T-helper 2 cell treated with Interferon-gamma antibody and Interleukin-4, amounts not matched to agents 5 μg/mL and 100 μg/mL, for 36 hours (primary cell): ENCODE data around the gene MORC4.
"Not testable (repeated sequence)": the region's sequence is repeated elsewhere in the genome, so short reads cannot be mapped to it uniquely, and the experiment has no call there.

Experiments used
- DNase-seq: peaks from one replicate; pipeline ENCODE4 v3.0.0; 2021; ENCODE audit warnings: low spot score
- H3K27ac Mint-ChIP-seq: one replicate; pipeline ENCODE4 v1.8.0; 2021; ENCODE audit warnings: mild to moderate bottlenecking, mixed read lengths
- H3K27me3 Mint-ChIP-seq: one replicate; pipeline ENCODE4 v1.8.0; 2021; ENCODE audit warnings: low read depth, mixed read lengths
- H3K36me3 Mint-ChIP-seq: one replicate; pipeline ENCODE4 v1.8.0; 2021; ENCODE audit warnings: low read depth, mixed read lengths
- H3K4me1 Mint-ChIP-seq: one replicate; pipeline ENCODE4 v1.8.0; 2021; ENCODE audit warnings: low read depth, mixed read lengths
- H3K4me3 Mint-ChIP-seq: one replicate; pipeline ENCODE4 v1.8.0; 2022; ENCODE audit warnings: mild to moderate bottlenecking, moderate library complexity, mixed read lengths
- H3K9me3 Mint-ChIP-seq: one replicate; pipeline ENCODE4 v1.8.0; 2021; ENCODE audit warnings: mixed read lengths

MORC4 gene

DNA sequence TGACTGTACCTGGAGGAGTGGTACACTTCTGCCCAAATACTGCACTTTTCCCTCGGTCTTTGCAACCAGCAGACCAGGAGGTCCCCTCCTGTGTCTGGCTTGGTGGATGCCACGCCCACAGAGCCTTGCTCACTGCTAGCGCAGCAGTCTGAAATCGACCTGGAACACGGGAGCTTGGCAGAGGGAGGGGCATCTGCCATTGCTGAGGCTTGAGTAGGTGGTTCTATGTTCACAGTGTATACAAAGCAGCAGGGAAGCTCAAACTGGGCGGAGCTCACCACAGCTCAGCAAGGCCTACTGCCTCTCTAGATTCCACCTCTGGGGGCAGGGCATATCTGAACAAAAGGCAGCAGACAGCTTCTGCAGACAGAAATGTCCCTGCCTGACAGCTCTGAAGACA lies 33.5 kb downstream of the MORC4 start:
- DNase-seq, H3K36me3 Mint-ChIP-seq, H3K4me1 Mint-ChIP-seq, H3K27ac Mint-ChIP-seq, H3K27me3 Mint-ChIP-seq, H3K4me3 Mint-ChIP-seq, H3K9me3 Mint-ChIP-seq: not testable (repeated sequence)

- no peak for DNase-seq
- H3K4me3 Mint-ChIP-seq, result no peak overlapping the region
- H3K4me1 Mint-ChIP-seq, result no peaks in the 10 kb centered on the region
- H3K36me3 Mint-ChIP-seq, result peaks cover 6% of the 10 kb centered on the region
- no peaks in the 10 kb centered on the region for H3K27me3 Mint-ChIP-seq
- H3K27ac Mint-ChIP-seq, result no peak overlapping the region
- peaks cover 6% of the 10 kb centered on the region for H3K9me3 Mint-ChIP-seq
Observed at GRCh38 chrX:106964290-106964689, 35.7 kb downstream of the MORC4 start.

GRCh38 chrX:106963111-106963510 lies 36.9 kb downstream of the MORC4 start:
- Mint-ChIP-seq H3K4me3 (no peak overlapping the region), H3K9me3 (no peaks in the 10 kb centered on the region), H3K4me1 (no peaks in the 10 kb centered on the region), H3K27ac (no peak overlapping the region), H3K27me3 (no peaks in the 10 kb centered on the region), H3K36me3 (no peaks in the 10 kb centered on the region)
- DNase-seq, result no peak

GRCh38 chrX:106959901-106960300 lies 40.1 kb downstream of the MORC4 start:
- Mint-ChIP-seq H3K36me3 (no peaks in the 10 kb centered on the region), H3K4me3 (no peak overlapping the region), H3K4me1 (no peaks in the 10 kb centered on the region), H3K27me3 (no peaks in the 10 kb centered on the region), H3K9me3 (no peaks in the 10 kb centered on the region), H3K27ac (no peak overlapping the region)
- DNase-seq, result no peak

GRCh38 chrX:106957856-106958255 lies 42.2 kb downstream of the MORC4 start:
- Mint-ChIP-seq H3K36me3 (no peaks in the 10 kb centered on the region), H3K27me3 (no peaks in the 10 kb centered on the region), H3K4me1 (no peaks in the 10 kb centered on the region), H3K4me3 (no peak overlapping the region), H3K27ac (no peak overlapping the region), H3K9me3 (no peaks in the 10 kb centered on the region)
- DNase-seq, result no peak

GRCh38 chrX:106955004-106955772 lies 44.8 kb downstream of the MORC4 start:
- H3K9me3 Mint-ChIP-seq, result no peaks in the 10 kb centered on the region
- no peak overlapping the region for H3K27ac Mint-ChIP-seq
- no peaks in the 10 kb centered on the region for H3K4me1 Mint-ChIP-seq
- no peak for DNase-seq
- H3K4me3 Mint-ChIP-seq, result no peak overlapping the region
- no peaks in the 10 kb centered on the region for H3K36me3 Mint-ChIP-seq
- H3K27me3 Mint-ChIP-seq, result no peaks in the 10 kb centered on the region

GRCh38 chrX:106954041-106954440 lies 46.0 kb downstream of the MORC4 start:
- no peak overlapping the region for H3K4me3 Mint-ChIP-seq
- no peak for DNase-seq
- H3K4me1 Mint-ChIP-seq, result no peaks in the 10 kb centered on the region

DNA sequence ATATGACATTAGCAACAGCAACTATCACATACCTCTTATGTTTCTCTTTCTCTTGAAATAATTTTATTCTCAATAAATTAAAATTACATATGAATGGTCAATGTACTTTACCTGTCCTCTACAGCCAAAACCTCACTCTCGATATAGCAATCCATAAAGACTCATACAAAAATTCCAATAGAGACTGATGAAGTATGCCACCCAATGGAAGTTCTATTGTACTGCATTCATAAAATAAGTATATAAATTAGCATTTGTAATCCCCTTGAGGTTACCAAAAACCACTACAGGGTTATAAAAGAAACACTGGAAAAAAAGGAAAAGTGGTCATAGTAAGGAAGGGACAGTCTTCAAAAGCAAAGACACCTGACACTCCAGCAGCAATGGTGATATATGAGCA lies 47.0 kb downstream of the MORC4 start:
- no peaks in the 10 kb centered on the region for H3K36me3 Mint-ChIP-seq

More at GRCh38 chrX:106954041-106954440, 46.0 kb downstream of the MORC4 start:
- no peaks in the 10 kb centered on the region for H3K27me3 Mint-ChIP-seq
- H3K9me3 Mint-ChIP-seq, result no peaks in the 10 kb centered on the region
- H3K36me3 Mint-ChIP-seq, result no peaks in the 10 kb centered on the region
- H3K27ac Mint-ChIP-seq, result no peak overlapping the region

GRCh38 chrX:106952538-106952937 lies 47.5 kb downstream of the MORC4 start:
- no peak for DNase-seq
- Mint-ChIP-seq H3K27ac (no peak overlapping the region), H3K9me3 (no peaks in the 10 kb centered on the region), H3K4me3 (no peak overlapping the region), H3K36me3 (no peaks in the 10 kb centered on the region), H3K4me1 (no peaks in the 10 kb centered on the region), H3K27me3 (no peaks in the 10 kb centered on the region)

More for the DNA sequence above, 47.0 kb downstream of the MORC4 start:
- no peaks in the 10 kb centered on the region for H3K9me3 Mint-ChIP-seq
- H3K27me3 Mint-ChIP-seq, result no peaks in the 10 kb centered on the region
- H3K4me1 Mint-ChIP-seq, result no peaks in the 10 kb centered on the region
- no peak overlapping the region for H3K27ac Mint-ChIP-seq
- H3K4me3 Mint-ChIP-seq, result no peak overlapping the region
- no peak for DNase-seq

DNA sequence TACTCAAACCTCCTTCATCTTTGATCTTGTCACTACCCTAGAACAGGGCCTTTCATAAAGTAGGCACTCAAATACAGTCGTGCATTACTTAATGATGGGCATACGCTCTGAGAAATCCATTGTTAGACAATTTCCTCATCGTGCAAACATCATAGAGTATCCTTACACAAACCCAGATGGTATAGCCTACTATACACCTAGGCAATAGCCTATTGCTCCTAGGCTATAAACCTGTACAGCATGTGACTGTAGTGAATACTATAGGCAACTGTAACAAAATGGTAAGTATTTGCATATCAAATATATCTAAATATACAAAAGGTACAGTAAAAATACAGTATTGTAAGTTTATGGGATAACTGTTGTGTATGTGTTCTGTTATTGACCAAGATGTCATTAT lies 47.9 kb downstream of the MORC4 start:
- no peaks in the 10 kb centered on the region for H3K4me1 Mint-ChIP-seq

DNA sequence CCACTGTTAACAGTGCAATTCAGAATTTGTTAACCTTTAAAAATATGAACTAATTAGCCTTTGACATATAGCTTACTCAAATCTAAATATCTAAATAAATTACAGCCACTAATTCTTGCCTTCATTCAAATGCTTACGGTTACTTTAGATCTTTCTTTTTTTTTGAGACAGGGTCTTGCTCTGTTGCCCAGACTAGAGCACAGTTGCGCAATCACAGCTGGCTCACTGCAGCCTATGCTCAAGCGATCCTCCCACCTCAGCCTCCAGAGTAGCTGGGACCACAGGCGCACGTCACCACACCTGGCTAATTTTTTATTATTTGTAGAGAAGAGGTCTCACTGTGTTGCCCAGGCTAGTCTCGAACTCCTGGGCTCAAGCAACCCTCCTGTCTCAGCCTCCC lies 48.8 kb downstream of the MORC4 start:
- Mint-ChIP-seq H3K4me3 (no peak overlapping the region), H3K27ac (no peak overlapping the region), H3K4me1 (no peaks in the 10 kb centered on the region), H3K27me3 (no peaks in the 10 kb centered on the region), H3K9me3 (no peaks in the 10 kb centered on the region), H3K36me3 (no peaks in the 10 kb centered on the region)
- no peak for DNase-seq

More for the DNA sequence above, 47.9 kb downstream of the MORC4 start:
- no peaks in the 10 kb centered on the region for H3K9me3 Mint-ChIP-seq
- no peaks in the 10 kb centered on the region for H3K36me3 Mint-ChIP-seq
- no peak overlapping the region for H3K4me3 Mint-ChIP-seq
- no peak for DNase-seq
- no peak overlapping the region for H3K27ac Mint-ChIP-seq
- no peaks in the 10 kb centered on the region for H3K27me3 Mint-ChIP-seq

DNA sequence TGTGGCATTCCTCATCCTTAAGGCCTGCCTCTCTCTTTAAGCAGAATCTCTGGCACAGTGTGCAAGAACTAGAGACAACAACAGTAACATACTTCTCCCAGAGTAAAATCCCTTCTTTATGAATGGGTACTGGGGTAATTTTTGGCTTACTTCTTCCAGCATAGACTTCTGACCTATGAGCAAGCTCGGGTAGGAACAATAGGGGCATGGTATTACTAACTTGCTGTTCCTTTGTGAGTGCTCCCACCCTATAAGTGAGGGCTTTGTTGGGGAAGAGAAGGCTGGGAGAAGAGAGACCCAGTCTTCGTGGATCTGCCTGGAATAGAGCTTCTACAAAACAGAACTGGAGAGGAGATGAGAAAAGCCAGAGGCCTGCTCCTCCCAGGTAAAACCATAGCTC lies 49.6 kb downstream of the MORC4 start:
- Mint-ChIP-seq H3K4me3 (no peak overlapping the region), H3K36me3 (no peaks in the 10 kb centered on the region), H3K4me1 (no peaks in the 10 kb centered on the region), H3K27ac (no peak overlapping the region), H3K27me3 (no peaks in the 10 kb centered on the region), H3K9me3 (no peaks in the 10 kb centered on the region)
- no peak for DNase-seq

GRCh38 chrX:106949366-106949765 lies 50.6 kb downstream of the MORC4 start:
- H3K4me3 Mint-ChIP-seq, result no peak overlapping the region
- DNase-seq, result no peak
- no peaks in the 10 kb centered on the region for H3K9me3 Mint-ChIP-seq
- no peaks in the 10 kb centered on the region for H3K36me3 Mint-ChIP-seq
- no peaks in the 10 kb centered on the region for H3K27me3 Mint-ChIP-seq
- H3K27ac Mint-ChIP-seq, result no peak overlapping the region
- no peaks in the 10 kb centered on the region for H3K4me1 Mint-ChIP-seq

GRCh38 chrX:106948641-106949040 lies 51.4 kb downstream of the MORC4 start:
- Mint-ChIP-seq H3K36me3 (no peaks in the 10 kb centered on the region), H3K4me3 (no peak overlapping the region), H3K9me3 (no peaks in the 10 kb centered on the region), H3K27ac (no peak overlapping the region), H3K4me1 (no peaks in the 10 kb centered on the region), H3K27me3 (no peaks in the 10 kb centered on the region)
- no peak for DNase-seq

GRCh38 chrX:106946464-106946863 lies 53.5 kb downstream of the MORC4 start:
- no peaks in the 10 kb centered on the region for H3K9me3 Mint-ChIP-seq
- H3K27me3 Mint-ChIP-seq, result no peaks in the 10 kb centered on the region
- H3K4me1 Mint-ChIP-seq, result no peaks in the 10 kb centered on the region
- no peak overlapping the region for H3K4me3 Mint-ChIP-seq
- peaks cover 2% of the 10 kb centered on the region for H3K36me3 Mint-ChIP-seq
- no peak for DNase-seq
- no peak overlapping the region for H3K27ac Mint-ChIP-seq
